G401 (cell line): ENCODE results near the gene RILPL1. TPM values are rescaled to one million over a fixed set of nuclear protein-coding genes. Genes with fewer than 3 reads are reported as not detected.
"Not testable (repeated sequence)": the region's sequence is repeated elsewhere in the genome, so short reads cannot be mapped to it uniquely, and the experiment has no call there.

Experiments
- DNase-seq: peaks from one replicate; pipeline ENCODE4 v3.0.0-alpha.2; 2015; ENCODE audit warnings: low spot score
- in situ Hi-C: cut with HindIII; loops from 2 replicates; pipeline ENCODE4 v1.10.0; 2016; ENCODE audit warnings: low sequenced_read_pairs, mixed read lengths
- total RNA-seq: library from RNA; depleted of rRNA; stranded (reverse); fragments of >200 nt; shearing (Covaris generic); gene quantifications from 2 replicates; pipeline ENCODE4 v1.2.3, GENCODE V29; 2014

The RILPL1 gene
- total RNA-seq, 1 experiment from 2014 or later, result 38.2 TPM

GRCh38 chr12:123532808-123533649 is 490 bp downstream of the RILPL1 start:
- DNase-seq, result peak; percentile 29
- in situ Hi-C loops, result no loop called here

GRCh38 chr12:123532019-123532418 is 1.5 kb downstream of the RILPL1 start:
- in situ Hi-C loops, result no loop called here
- DNase-seq, result no peak

- no peak for DNase-seq
- in situ Hi-C loops, result no loop called here
These were observed 2.4 kb downstream of the RILPL1 start for GRCh38 chr12:123531091-123531490.

- DNase-seq, result no peak
These were observed 2.9 kb downstream of the RILPL1 start for GRCh38 chr12:123530668-123531067.

GRCh38 chr12:123529686-123530085 is 3.8 kb downstream of the RILPL1 start:
- DNase-seq, result no peak
- in situ Hi-C loops, result no loop called here

More at GRCh38 chr12:123530668-123531067, 2.9 kb downstream of the RILPL1 start:
- in situ Hi-C loops, result no loop called here

- in situ Hi-C loops, result no loop called here
- no peak for DNase-seq
These were observed 4.7 kb downstream of the RILPL1 start for GRCh38 chr12:123528858-123529257.

GRCh38 chr12:123526542-123527080 is 6.9 kb downstream of the RILPL1 start:
- in situ Hi-C loops, result no loop called here
- DNase-seq, result no peak

- in situ Hi-C loops, result no loop called here
- no peak for DNase-seq
These were observed 9.1 kb downstream of the RILPL1 start for GRCh38 chr12:123524378-123524777.

- in situ Hi-C loops, result no loop called here
- no peak for DNase-seq
These were observed 10.0 kb downstream of the RILPL1 start for GRCh38 chr12:123523518-123523917.

- in situ Hi-C loops, result no loop called here
- DNase-seq, result no peak
These were observed 11.4 kb downstream of the RILPL1 start for GRCh38 chr12:123522164-123522563.

GRCh38 chr12:123520567-123521474 is 12.7 kb downstream of the RILPL1 start:
- in situ Hi-C loops, result no loop called here
- DNase-seq, result no peak

- DNase-seq, result peak; percentile 34
These were observed 14.1 kb downstream of the RILPL1 start for GRCh38 chr12:123519141-123520001.

GRCh38 chr12:123516216-123516780 is 17.2 kb downstream of the RILPL1 start:
- in situ Hi-C loops, result no loop called here
- DNase-seq, result no peak

More at GRCh38 chr12:123519141-123520001, 14.1 kb downstream of the RILPL1 start:
- in situ Hi-C loops, result no loop called here

GRCh38 chr12:123514582-123515221 is 18.8 kb downstream of the RILPL1 start:
- in situ Hi-C loops, DNase-seq: not testable (repeated sequence)

- in situ Hi-C loops, result no loop called here
- DNase-seq, result no peak
These were observed 19.7 kb downstream of the RILPL1 start for GRCh38 chr12:123513805-123514204.

- in situ Hi-C loops, result no loop called here
- DNase-seq, result no peak
These were observed 20.5 kb downstream of the RILPL1 start for GRCh38 chr12:123512838-123513665.

- in situ Hi-C loops, result no loop called here
- no peak for DNase-seq
These were observed 26.7 kb downstream of the RILPL1 start for GRCh38 chr12:123506843-123507236.
